Mucosa of stomach (tissue), 1 donor: ENCODE measurements around the gene AKAP13.

Experiments used
- H3K27me3 ChIP-seq: one replicate; pipeline ENCODE4 v1.7.0; 2013; ENCODE audit warnings: mild to moderate bottlenecking, low read length; ENCODE audit not compliant: control insufficient read depth, insufficient read depth
- H3K36me3 ChIP-seq: one replicate; pipeline ENCODE4 v1.7.0; 2013; ENCODE audit warnings: low read length; ENCODE audit not compliant: control insufficient read depth, insufficient read depth
- H3K4me1 ChIP-seq: one replicate; pipeline ENCODE4 v1.7.0; 2013; ENCODE audit warnings: mild to moderate bottlenecking, low read length; ENCODE audit not compliant: control insufficient read depth, insufficient read depth
- H3K4me3 ChIP-seq: one replicate; pipeline ENCODE4 v1.7.0; 2013; ENCODE audit warnings: low read length
- H3K9ac ChIP-seq: one replicate; pipeline ENCODE4 v1.7.0; 2013; ENCODE audit warnings: mild to moderate bottlenecking, low read length, moderate library complexity
- H3K9me3 ChIP-seq: one replicate; pipeline ENCODE4 v1.7.0; 2013; ENCODE audit warnings: mild to moderate bottlenecking, low read length, moderate library complexity; ENCODE audit not compliant: control insufficient read depth
- donor health status: Pancreatic carcinoma.

AKAP13 gene

GRCh38 chr15:85353516-85353915, 26.9 kb upstream of the AKAP13 start:
- Histone ChIP-seq H3K4me3 (no peak overlapping the region), H3K36me3 (no peaks in the 10 kb centered on the region), H3K4me1 (peaks cover 13% of the 10 kb centered on the region), H3K9ac (no peak overlapping the region), H3K27me3 (no peaks in the 10 kb centered on the region), H3K9me3 (no peaks in the 10 kb centered on the region)

GRCh38 chr15:85354461-85354860, 25.9 kb upstream of the AKAP13 start:
- peaks cover 13% of the 10 kb centered on the region for H3K4me1 ChIP-seq
- no peaks in the 10 kb centered on the region for H3K9me3 ChIP-seq
- no peaks in the 10 kb centered on the region for H3K36me3 ChIP-seq
- H3K9ac ChIP-seq, result no peak overlapping the region
- H3K27me3 ChIP-seq, result no peaks in the 10 kb centered on the region
- no peak overlapping the region for H3K4me3 ChIP-seq

- Histone ChIP-seq H3K27me3 (no peaks in the 10 kb centered on the region), H3K4me1 (peaks cover 13% of the 10 kb centered on the region), H3K9me3 (no peaks in the 10 kb centered on the region), H3K36me3 (no peaks in the 10 kb centered on the region), H3K4me3 (no peak overlapping the region), H3K9ac (no peak overlapping the region)
Observed at GRCh38 chr15:85354948-85355347, 25.5 kb upstream of the AKAP13 start.

GRCh38 chr15:85356276-85356675, 24.1 kb upstream of the AKAP13 start:
- no peaks in the 10 kb centered on the region for H3K36me3 ChIP-seq
- H3K4me1 ChIP-seq, result peaks cover 13% of the 10 kb centered on the region
- H3K4me3 ChIP-seq, result no peak overlapping the region
- H3K9ac ChIP-seq, result no peak overlapping the region
- no peaks in the 10 kb centered on the region for H3K27me3 ChIP-seq
- no peaks in the 10 kb centered on the region for H3K9me3 ChIP-seq

GRCh38 chr15:85361323-85361722, 19.1 kb upstream of the AKAP13 start:
- no peaks in the 10 kb centered on the region for H3K27me3 ChIP-seq
- no peak overlapping the region for H3K9ac ChIP-seq
- no peaks in the 10 kb centered on the region for H3K9me3 ChIP-seq
- no peak overlapping the region for H3K4me3 ChIP-seq
- peaks cover 13% of the 10 kb centered on the region for H3K4me1 ChIP-seq
- H3K36me3 ChIP-seq, result no peaks in the 10 kb centered on the region

- no peaks in the 10 kb centered on the region for H3K9me3 ChIP-seq
- no peak overlapping the region for H3K9ac ChIP-seq
- H3K4me3 ChIP-seq, result no peak overlapping the region
- peaks cover 2% of the 10 kb centered on the region for H3K27me3 ChIP-seq
- peaks cover 11% of the 10 kb centered on the region for H3K4me1 ChIP-seq
- H3K36me3 ChIP-seq, result no peaks in the 10 kb centered on the region
Observed at GRCh38 chr15:85362436-85363081, 17.8 kb upstream of the AKAP13 start.

GRCh38 chr15:85365980-85366379, 14.4 kb upstream of the AKAP13 start:
- no peak overlapping the region for H3K4me3 ChIP-seq
- no peak overlapping the region for H3K9ac ChIP-seq
- no peaks in the 10 kb centered on the region for H3K4me1 ChIP-seq
- H3K27me3 ChIP-seq, result peaks cover 2% of the 10 kb centered on the region
- H3K36me3 ChIP-seq, result no peaks in the 10 kb centered on the region
- no peaks in the 10 kb centered on the region for H3K9me3 ChIP-seq

- Histone ChIP-seq H3K9me3 (no peaks in the 10 kb centered on the region), H3K4me3 (no peak overlapping the region), H3K4me1 (no peaks in the 10 kb centered on the region), H3K9ac (no peak overlapping the region), H3K36me3 (no peaks in the 10 kb centered on the region), H3K27me3 (peaks cover 2% of the 10 kb centered on the region)
Observed at GRCh38 chr15:85367741-85368140, 12.7 kb upstream of the AKAP13 start.

GRCh38 chr15:85374831-85375230, 5.6 kb upstream of the AKAP13 start:
- H3K4me3 ChIP-seq, result no peak overlapping the region
- no peak overlapping the region for H3K9ac ChIP-seq
- no peaks in the 10 kb centered on the region for H3K4me1 ChIP-seq
- no peaks in the 10 kb centered on the region for H3K9me3 ChIP-seq
- no peaks in the 10 kb centered on the region for H3K36me3 ChIP-seq
- H3K27me3 ChIP-seq, result no peaks in the 10 kb centered on the region

- H3K4me3 ChIP-seq, result no peak overlapping the region
- no peaks in the 10 kb centered on the region for H3K27me3 ChIP-seq
- no peak overlapping the region for H3K9ac ChIP-seq
- H3K9me3 ChIP-seq, result no peaks in the 10 kb centered on the region
- H3K36me3 ChIP-seq, result no peaks in the 10 kb centered on the region
- H3K4me1 ChIP-seq, result no peaks in the 10 kb centered on the region
Observed at GRCh38 chr15:85377269-85377668, 3.1 kb upstream of the AKAP13 start.

- H3K4me3 ChIP-seq, result no peak overlapping the region
- no peaks in the 10 kb centered on the region for H3K36me3 ChIP-seq
- H3K27me3 ChIP-seq, result no peaks in the 10 kb centered on the region
- H3K9me3 ChIP-seq, result no peaks in the 10 kb centered on the region
- H3K4me1 ChIP-seq, result no peaks in the 10 kb centered on the region
- H3K9ac ChIP-seq, result no peak overlapping the region
Observed at GRCh38 chr15:85377986-85378385, 2.4 kb upstream of the AKAP13 start.

GRCh38 chr15:85379403-85380131, 836 bp upstream of the AKAP13 start:
- no peaks in the 10 kb centered on the region for H3K36me3 ChIP-seq
- H3K27me3 ChIP-seq, result no peaks in the 10 kb centered on the region
- peak overlapping the region; percentile 51 for H3K4me3 ChIP-seq
- H3K9me3 ChIP-seq, result no peaks in the 10 kb centered on the region
- H3K4me1 ChIP-seq, result no peaks in the 10 kb centered on the region
- peak overlapping the region; percentile 54 for H3K9ac ChIP-seq
